NCI-H2227 (cell line): ENCODE data around the gene PTTG2.

Source experiments
- DNase-seq: peaks from one replicate; lab custom pipeline; 2025; ENCODE audit not compliant: unreplicated experiment; lab: John Stamatoyannopoulos, UW

The PTTG2 gene

DNA sequence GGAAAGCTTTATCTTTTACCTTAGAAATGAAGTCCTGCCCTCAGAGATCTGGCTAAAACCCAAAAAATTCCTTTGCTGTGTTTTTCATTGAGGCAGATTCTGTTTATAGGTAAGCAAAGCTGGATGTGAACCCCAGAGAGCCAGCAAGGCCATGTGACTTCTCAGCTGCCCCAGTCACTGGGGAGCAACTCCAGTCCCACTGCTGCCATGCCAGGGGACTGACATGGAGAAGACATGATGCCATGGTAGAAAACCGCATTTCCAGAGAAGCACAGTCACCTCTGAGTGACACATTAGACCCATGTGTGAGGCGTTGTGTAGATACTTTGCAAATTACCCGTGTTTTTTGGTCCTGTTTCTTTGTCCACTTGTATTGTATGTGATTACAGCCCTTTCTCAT, 45.4 kb downstream of the PTTG2 start:
- DNase-seq, result no peak

DNA sequence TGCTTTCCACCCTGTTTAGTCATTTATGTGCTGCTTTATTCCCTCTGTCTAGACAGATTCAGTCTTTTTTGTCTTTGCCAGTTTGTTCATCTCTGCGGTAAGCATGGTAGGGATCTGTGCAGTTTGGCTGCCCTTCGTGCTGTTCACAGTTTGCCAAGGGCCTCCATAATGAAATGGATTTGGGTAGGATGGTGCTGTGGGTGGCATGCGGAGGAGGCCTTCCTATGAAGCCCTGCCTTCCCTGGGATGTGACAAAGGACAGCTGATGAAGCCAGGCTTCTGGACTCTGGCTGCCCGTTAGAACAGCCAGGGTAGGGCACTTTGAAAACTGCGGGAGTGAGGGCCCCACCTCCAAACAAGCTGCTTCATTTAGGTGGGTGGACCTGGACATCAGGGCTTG, 47.4 kb downstream of the PTTG2 start:
- no peak for DNase-seq

DNA sequence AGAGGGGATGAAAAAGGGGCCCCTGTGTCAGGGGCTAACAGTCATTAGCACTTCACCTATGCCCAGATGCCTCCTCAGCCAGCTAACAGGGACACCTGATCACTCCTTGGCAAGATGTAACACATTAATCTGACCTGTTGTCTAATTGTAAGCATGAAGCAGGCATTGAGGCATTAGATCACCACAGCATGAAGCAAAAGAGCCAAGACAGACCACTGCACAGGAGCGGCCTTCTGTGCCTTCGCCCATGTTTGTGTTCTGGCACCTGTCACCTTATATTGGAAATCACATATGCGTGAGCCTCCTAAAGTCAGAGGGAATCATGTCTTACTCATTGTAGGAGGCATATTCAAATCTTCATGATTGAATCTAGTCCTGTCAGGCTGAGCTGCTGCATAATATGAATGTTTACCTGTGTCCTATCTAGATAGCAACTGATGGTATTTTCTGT, 48.4 kb downstream of the PTTG2 start:
- DNase-seq, result no peak

DNA sequence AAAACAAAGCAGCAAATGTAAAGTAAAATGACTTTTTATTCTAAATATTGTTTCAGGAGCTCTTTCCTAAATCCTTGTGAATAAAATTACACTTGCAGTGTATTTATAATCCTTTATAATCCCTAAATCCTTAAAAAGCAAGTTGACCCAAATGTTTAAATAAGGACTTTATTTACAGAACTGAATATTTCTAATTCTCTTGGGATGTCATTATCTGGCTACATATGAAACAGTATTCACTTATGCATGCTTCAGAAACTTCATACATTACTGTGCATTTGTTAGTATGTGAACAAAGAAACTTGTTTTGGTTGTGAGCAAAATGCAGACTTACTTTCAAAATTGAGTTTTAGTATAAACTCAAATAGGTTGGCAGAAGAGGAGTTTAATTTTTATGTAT, 49.2 kb downstream of the PTTG2 start:
- DNase-seq, result no peak

DNA sequence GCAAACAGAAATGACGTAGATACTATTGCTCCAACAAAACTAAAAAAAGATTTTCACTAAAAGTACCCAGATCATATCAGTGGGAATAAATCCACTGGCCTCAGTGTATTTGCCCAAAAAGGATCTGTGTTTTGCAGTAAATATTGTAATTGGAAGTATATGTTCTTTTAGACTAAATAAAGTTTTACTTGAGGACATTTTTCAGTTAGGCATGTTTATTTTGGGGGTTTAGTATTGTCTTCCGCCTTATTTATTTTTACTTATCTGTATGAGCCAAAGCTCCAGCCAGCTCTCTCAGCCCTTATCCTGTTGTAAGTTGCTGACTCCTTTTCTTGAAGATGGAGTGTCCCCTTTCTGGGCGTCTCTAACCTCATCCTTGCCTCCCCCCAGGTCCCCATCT, 49.8 kb downstream of the PTTG2 start:
- DNase-seq, result no peak
